ENCODE data around the gene PARP1. TPM values are rescaled to one million over a fixed set of nuclear protein-coding genes. Genes with fewer than 3 reads are reported as not detected.
"Not testable (repeated sequence)": the region's sequence is repeated elsewhere in the genome, so short reads cannot be mapped to it uniquely, and the experiment has no call there.

PARP1 gene
- total RNA-seq, 1 experiment from 2014 or later, result 238 TPM

DNA sequence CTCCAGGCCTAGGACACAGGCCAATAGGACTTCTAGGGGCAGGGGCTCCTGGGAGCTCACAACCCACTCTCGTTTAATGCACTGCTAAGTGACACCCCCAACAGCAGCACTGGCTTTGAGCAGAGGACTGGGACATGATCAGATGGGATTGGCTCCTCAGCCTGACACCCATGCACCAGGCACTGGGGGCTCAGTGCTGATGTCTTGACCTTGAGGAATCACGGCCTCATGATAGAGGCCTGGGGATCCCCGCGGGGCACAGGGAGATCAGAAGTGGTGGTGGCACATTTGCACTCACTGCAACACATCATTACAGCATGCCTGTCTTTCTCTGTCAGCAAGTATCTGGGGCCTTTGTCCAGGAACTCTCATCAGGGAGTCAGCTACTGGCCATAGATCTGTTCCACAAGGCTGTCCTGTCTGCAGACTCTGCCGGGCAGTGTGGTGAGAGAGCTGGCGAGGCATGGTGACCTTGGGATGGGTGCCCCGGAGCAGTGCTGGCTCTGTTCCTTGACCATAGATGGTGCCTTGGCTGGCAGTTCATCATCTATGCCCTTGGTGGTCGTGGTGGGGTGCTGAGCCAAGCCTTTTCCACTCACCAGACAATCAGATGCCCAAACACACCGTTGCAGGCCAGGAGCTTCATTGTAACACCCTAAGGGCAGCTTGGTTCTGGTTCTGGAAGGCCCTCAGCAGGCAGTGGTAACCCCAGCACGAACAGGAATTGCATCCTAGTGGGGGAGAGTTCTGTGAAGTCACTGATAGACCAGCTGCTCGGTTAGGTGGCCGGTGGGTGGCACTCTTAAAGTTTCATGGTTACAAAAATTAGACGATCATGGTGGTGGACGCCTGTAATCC lies 22.2 kb upstream of the PARP1 start:
- no peak for DNase-seq (ENCODE audit: low spot score)

DNA sequence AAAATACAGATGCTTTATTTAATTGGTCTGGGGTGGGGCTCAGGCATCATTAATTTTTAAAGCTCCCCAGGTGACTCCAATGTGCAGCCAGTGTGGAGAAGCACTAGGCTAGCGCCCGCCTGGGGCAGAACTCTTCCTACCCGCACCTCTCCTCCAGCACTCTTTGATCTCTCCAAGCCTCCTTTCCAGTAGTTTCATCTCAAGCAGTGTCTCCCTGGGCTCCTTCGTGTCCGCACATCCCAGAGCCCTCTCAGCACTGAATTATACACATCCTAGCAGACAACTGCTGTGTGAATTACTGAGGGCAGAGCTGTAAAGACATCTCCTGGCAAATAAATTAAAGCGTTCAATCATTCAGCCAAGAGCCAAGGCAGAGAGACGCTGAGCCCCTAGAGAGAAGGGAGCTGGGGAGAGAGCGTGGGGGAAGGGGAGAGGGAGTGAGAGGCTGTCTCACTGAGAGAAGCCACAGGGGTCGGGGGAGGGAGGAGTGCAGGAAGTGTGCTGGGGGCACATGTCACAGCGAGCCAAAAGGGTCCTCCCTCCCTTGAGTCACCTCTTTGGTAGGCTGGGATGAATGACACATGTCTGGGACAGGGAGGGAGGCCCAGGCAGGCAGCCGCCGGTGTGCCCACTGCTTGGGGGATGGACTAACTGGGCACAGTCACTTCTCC lies 21.0 kb upstream of the PARP1 start:
- peak; percentile 30 for DNase-seq (ENCODE audit: low spot score)

DNA sequence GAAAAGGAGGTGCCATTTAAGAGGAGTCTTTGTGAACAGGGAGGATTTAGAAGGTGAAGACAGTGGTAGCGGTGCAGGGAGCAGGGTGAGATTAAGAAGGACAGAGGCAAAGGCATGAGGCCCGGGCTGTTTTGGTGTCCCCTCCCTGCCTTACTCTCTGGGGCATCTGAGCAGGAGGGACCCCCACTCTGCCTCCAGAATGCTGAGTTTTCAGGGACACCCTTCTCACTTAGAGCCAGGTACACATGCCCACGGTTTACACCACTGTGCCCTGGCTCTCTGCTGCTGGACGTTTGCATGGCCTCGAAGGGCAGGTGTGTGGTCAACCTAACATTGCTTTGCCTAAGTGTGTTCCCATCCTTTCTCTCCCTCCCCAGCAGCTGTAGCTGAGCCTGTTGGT lies 20.5 kb upstream of the PARP1 start:
- DNase-seq (ENCODE audit: low spot score), result no peak

DNA sequence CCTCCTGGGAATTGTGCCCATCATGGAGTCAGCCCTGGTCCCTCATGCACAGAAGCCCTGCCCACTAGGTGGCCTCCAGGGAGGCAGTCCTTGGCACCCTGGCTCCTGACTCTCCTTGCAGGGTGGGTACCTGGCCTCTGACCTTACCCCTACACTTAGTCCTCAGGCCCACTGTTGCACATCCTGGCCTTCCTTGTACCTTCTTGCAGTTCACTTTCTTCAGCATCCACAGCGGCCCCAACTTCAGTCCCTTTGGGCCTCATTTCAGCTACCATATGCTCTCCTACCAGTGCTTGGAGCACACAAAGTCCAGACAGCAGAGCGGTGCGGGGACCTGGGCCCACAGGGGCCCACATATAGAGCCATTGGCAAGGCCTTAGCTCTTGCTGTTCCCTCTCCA lies 19.2 kb upstream of the PARP1 start:
- DNase-seq (ENCODE audit: low spot score), result no peak

DNA sequence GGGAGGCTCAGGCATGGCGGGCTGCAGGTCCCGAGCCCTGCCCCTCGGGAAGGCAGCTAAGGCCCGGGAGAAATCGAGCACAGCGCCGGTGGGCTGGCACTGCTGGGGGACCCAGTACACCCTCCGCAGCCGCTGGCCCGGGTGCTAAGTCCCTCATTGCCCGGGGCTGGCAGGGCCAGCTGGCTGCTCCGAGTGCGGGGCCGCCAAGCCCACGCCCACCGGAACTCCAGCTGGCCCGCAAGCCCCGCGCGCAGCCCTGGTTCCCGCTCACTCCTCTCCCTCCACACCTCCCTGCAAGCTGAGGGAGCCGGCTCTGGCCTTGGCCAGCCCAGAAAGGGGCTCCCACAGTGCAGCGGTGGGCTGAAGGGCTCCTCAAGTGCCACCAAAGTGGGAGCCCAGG lies 18.5 kb upstream of the PARP1 start:
- not testable (repeated sequence) for DNase-seq (ENCODE audit: low spot score)

DNA sequence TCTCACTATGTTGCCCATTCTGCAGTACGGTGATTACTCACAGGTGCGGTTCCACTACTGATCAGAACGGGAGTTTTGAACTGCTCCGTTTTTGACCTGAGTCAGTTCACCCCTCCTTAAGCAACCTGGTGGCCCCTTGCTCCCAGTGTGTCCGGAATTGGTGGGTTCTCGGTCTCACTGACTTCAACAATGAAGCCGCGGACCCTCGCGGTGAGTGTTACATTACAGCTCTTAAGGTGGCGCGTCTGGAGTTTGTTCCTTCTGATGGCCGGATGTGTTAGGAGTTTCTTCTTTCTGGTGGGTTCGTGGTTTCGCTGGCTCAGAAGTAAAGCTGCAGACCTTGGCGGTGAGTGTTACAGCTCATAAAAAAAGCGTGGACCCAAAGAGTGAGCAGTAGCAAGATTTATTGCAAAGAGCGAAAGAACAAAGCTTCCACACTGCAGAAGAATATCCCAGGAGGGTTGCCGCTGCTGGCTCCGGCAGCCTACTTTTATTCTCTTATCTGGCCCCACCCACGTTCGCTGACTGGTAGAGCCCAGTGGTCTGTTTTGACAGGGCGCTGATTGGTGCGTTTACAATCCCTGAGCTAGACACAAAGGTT lies 17.6 kb upstream of the PARP1 start:
- DNase-seq (ENCODE audit: low spot score), result no peak

DNA sequence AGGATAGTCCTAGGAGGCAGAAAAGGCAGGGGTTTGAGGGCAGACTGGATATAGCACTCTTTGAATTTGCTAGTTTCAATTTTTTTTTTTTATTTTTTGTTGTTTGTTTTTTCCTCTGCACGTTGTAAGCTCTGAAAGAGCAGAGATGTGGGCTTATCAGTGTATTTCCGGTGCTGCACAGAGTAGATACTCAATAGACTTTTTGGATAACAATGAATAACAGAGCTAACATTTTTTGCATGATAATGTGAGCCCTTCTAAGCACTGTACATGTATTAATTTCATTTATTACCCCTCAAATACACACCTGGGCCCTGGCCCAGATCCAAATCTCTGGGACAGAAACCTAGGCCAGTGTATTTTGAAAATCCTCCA lies 17.1 kb upstream of the PARP1 start:
- DNase-seq (ENCODE audit: low spot score), result no peak

DNA sequence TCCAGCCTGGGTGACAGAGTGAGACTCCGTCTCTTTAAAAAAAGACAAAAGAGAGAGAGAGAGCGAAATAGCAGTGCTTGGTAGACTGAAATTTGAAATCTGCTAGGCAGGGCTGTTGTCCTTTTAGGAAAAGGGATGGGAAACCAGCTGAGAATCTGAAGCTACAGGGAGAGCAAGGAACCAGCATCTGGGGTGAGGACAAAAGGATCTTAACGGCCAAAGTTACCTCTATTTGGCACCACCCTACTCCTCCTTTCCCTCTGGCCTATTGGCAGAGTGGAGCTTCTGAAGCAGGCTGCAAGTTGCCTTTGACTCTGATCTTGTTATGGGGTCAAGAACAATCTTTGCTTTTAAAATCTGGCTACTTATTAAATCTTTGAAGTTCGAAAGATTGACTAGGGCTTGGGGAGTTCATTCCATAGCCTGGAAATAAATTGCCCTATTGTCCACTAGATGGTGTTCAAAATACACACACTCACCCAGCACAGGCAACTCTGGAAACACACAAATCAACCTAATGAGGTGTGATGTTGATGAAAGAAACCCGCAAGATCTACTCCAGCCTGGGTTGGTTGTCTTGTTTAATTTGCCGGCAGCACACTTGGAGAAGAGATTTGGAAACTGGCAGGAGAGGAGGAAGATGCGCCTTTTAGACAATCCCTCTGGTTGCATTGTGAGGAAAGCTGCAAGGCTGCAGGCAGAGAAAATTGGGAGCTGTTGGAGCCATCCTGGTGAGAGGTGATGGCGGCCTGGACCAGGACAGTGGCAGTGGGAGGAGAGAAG lies 16.5 kb upstream of the PARP1 start:
- DNase-seq (ENCODE audit: low spot score), result peak; percentile 57

DNA sequence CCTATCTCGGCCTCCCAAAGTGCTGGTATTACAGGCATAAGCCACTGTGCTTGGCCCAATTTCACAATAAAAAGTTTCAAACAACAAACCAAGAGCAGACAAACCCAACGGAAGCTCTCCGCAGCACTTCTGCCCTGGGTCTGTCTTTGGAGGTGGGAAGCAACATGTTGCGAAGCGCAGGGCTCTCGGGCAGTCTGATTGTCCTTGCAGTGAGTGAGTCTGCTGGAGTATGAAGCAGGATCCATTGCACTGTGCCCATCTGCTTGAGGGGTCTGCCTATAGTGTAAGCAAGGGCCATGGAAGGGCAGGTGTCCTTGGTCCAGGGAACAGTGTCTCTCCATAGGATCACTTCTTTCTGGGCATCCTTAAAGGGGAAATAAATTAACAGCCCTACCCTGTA lies 14.6 kb upstream of the PARP1 start:
- no peak for DNase-seq (ENCODE audit: low spot score)

DNA sequence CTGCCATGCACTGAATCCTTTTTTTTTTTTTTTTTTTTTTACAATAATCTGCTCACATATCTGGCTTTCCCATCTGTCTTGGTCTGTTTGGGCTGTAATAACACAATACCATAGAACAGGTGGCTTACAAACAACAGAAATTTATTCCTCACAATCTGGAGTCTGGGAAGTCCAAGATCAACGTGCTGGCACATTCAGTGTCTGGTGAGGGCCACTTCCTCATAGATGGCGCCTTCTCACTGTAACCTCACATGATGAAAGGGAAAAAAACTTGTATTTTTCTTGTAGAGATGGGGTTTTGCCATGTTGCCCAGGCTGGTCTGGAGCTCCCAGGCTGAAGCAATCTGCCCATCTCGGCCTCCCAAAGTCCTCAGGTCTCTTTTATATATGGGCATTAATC lies 13.0 kb upstream of the PARP1 start:
- no peak for DNase-seq (ENCODE audit: low spot score)

DNA sequence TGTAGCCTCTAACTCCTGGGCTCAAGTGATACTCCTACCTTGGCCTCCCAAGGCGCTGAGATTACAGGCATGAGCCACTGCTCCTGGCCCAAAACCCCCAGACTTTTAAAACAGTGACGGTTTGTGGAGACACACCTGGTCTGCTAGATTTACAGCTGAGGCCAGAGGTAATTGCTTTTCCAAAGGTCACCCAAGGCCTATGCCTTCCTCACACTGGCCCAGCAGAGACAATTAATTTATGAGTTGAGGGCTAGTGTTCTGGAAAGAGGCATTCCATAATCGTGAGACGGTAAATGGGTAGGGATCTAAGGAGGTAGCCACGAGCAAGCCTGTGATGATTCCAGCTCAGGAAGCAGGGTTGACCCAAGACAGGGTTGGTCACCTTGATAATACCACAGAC lies 12.4 kb upstream of the PARP1 start:
- no peak for DNase-seq (ENCODE audit: low spot score)

DNA sequence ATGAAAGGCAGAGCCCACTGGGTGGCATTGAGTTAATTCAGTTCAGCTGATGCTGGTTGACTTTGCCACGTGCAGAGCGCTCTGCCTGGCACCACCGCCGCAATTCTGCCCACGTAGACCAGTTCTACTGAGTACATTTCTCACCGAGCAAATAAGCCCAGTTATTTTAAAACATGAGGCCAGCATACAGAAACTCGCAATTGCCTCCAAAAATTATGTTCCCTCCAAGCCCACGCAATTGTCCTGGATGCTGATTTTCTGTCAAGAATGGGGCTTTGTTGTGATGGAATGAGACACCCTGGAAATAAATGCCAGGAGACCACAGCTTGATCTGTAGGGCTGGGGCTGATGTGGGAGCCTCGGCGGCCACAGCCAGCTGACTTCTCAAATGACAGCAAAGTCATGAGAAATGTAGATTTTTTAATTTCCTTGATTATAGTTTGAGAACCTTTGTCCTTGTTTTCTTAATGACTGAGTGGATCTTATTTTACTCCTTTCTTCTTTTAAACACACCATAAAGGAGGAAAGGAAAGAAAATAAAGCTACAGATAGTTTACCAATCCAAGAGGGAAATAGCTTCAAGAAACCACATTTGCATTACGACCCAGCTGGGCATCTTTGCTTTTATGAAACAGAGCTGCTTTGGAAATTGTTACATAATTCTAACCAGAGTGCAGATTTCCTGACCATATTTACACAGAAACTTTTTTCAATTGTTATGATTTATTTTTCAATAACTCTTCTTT lies 11.6 kb upstream of the PARP1 start:
- no peak for DNase-seq (ENCODE audit: low spot score)

DNA sequence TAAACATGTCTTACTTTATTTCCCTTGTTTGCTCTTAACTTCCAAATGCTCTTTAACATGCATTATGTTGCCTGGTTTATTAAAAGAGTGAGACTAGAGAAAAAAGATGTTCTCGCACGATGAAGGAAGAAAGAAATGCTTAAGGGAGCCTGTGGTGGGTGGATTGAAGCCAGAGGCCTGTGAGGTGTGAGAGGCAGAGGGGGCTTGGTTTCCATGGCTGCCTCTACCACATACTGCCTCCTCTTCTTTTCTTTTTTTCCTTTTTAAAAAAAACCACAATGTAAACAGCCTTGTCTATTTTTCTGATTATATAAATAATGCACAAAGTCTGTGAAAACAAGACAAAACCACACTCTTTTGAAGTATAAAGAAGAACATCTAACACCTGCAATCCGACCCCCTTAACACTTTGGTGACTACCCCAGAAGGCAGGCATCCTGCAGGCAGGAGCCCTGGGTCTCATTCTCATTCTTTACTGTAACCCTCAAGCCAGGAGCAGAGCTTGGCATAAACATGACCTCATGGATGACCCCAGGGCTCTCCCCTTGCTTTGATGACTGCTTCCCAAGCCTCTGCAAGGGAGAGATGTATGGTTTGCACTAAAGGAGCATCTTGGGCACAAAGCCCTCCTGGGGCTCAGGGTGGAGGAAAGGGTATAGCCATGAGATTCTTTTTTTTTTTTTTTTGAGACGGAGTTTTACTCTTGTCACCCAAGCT lies 10.1 kb upstream of the PARP1 start:
- no peak for DNase-seq (ENCODE audit: low spot score)

DNA sequence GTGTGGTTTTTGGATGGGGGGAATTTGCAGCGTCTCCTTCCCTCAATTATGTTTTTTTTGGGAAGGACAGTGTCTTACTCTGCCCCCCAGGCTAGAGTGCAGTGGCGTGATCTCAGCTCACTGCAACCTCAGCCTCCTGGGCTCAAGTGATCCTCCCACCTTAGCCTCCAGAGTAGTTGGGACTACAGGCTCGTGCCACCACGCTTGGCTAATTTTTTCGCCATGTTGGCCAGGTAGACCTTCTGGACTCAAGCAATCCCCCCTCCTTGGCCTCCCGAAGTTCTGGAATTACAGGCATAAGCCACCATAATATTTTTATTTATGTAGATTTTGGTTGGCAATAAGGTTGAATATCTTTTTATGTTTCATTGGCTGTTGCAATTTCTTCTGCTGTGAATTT lies 9.5 kb upstream of the PARP1 start:
- DNase-seq (ENCODE audit: low spot score), result no peak

DNA sequence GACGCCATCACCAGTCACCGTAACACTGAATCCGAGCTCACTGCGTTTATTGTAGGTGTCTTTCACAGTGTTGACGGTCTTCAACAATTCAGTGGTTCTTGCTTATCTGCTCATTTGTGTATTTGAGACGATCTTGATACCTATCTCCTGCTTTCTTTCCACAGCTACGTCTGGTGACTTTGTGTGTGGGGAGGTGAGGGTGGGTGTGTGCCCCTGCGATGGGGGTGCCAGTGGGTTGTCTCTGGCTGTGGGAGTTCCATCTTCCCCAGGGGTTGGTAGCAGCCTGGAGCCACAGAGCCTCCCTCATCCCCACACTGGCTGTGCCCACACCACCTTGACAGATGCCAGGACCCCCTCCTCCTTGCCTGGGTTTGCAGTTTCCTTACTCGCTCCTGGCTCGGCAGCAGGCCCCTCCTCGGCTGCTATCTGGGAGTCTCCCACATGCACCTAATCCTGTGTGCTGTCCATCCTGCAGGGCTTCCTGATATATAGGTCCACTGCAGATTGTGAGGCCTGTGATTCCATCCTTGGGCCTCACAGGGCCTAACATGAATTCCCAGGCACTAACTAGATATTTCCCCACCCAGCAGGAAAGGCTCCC lies 6.3 kb upstream of the PARP1 start:
- DNase-seq (ENCODE audit: low spot score), result no peak

DNA sequence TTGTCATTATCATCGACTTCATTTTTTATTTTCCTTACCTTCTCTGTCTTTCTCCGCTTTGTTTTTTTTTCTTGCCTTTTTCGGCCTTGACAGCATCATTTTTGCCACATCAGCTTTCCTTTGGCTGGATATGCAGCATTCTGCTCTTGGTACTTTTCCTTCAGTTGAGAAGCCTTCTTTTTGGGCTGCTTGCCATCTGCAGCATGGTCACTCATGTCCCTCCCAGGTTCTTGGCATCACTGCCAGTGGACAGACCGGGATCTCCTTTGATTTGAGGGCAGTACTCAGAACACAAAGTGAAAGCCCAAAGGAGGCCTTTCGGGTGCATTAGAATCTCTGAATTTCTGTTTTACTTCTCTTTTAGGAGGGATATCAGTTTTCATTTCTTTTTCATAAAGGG lies 3.7 kb upstream of the PARP1 start:
- peak; percentile 16 for DNase-seq (ENCODE audit: low spot score)

DNA sequence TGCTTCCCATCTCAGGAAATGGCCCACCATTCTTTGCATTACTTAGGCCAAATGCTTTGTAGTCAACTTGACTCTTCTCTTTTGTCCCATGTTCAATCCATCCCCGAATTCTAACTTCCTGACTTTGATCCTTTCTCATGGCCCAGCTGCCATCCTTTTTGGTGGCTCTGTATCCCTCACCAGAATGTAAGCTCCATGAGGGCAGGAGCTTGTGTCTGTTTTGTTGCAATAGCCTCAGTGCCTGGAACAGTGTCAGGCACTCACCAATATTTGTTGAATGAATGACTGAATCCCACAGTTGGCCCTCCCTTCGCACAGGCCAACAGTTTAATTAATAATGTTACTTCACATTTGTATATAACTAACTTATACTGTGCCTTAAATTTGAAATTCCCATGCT lies 3.1 kb upstream of the PARP1 start:
- no peak for DNase-seq (ENCODE audit: low spot score)

DNA sequence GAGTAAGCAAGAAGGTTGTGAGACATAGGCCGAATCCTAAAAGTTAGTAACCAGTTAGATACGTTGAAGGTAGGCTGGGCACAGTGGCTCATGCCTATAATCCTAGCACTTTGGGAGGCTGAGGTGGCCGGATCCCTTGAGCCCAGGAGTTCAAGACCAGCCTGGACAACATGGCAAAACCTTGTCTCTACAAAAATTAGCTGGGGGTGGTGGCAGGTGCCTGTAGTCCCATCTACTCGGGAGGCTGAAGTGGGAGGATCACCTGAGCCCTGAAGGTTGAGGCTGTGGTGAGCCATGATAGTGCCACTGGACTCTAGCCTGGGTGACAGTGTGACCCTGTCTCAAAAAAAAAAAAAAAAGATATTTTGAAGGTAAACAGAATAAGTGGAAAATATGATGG lies 1.5 kb upstream of the PARP1 start:
- no peak for DNase-seq (ENCODE audit: low spot score)

DNA sequence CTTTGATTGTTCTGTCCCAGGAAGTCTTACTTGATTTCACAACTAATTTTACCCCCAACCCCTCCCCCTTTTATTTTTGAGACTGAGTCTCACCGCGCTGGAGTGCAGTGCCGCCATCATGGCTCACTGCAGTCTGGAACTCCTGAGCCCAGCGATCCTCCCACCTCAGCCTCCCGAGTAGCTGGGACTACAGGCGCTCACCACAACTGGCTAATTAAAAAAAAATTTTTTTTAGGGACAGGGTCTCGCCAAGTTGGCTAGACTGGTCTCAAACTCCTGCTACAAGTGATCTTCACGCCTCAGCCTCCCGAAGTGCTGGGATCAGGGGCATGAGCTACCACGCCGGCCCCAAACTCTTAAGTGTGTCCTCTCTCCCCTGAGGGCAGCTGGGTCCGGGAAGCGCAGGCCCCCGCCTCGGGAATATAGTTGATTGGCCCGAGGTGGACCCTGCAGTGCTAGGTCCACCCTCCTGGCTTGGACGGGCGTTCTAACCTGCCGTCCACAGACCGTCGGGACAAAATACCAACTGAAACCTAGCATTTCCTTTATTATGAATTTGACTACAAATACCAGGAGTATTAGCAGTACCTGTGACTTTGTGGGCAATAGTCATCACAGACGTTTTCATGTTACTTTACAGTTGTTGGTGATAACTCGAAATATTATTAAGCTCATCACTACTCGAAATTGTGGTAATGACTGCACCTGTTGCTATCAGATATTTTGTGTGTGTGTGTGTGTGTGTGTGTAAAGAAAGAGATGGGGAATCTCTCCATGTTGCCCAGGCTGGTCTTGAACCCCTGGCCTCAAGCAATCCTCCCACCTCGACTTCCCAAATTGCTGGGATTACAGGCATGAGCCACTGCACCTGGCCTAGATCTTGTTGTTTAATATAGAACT lies 642 bp upstream of the PARP1 start:
- DNase-seq (ENCODE audit: low spot score), result no peak

DNA sequence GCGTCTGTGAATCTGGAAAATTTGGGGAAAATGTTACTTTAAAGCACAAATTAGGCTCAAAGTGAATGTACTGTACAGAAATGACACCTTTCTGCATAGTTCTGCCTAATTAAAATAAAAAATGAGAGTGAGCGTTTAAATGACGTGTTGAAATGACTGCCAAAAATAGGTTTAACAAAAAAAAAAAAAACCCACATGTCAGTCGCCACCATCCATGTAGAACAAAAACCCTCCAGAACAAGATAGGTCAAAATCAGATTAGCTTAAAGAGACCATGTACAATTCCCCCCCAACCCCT lies 745 bp downstream of the PARP1 start:
- no peak for DNase-seq (ENCODE audit: low spot score)
